Smooth muscle cell (in vitro differentiated cells): ENCODE measurements around the gene COX7A2L. TPM values are rescaled to one million over a fixed set of nuclear protein-coding genes. Genes with fewer than 3 reads are reported as not detected.

Experiments used
- DNase-seq: peaks from one replicate; lab custom pipeline; 2025; ENCODE audit not compliant: unreplicated experiment; lab: John Stamatoyannopoulos, UW
- H2AFZ ChIP-seq: fragments of 200-600 bp; sonication (generic); 2 replicates; pipeline ENCODE4 v1.6.0; 2016; ENCODE audit warnings: antibody characterized with exemption, low read depth, mild to moderate bottlenecking
- H3F3A ChIP-seq: fragments of 200-600 bp; sonication (generic); 2 replicates; pipeline ENCODE4 v1.6.0; 2017; ENCODE audit warnings: antibody characterized with exemption, low read depth
- H3K27ac ChIP-seq: fragments of 200-600 bp; sonication (generic); 2 replicates; pipeline ENCODE4 v1.5.1; 2016; ENCODE audit warnings: low read depth, mild to moderate bottlenecking
- H3K27me3 ChIP-seq: fragments of 200-600 bp; sonication (generic); 2 replicates; pipeline ENCODE4 v1.6.1; 2016; ENCODE audit warnings: low read depth, mild to moderate bottlenecking
- H3K36me3 ChIP-seq: fragments of 200-600 bp; sonication (generic); 2 replicates; pipeline ENCODE4 v1.5.1; 2016; ENCODE audit warnings: low read depth
- H3K4me1 ChIP-seq: fragments of 200-600 bp; sonication (generic); 2 replicates; pipeline ENCODE4 v1.5.1; 2016; ENCODE audit warnings: low read depth
- H3K4me2 ChIP-seq: fragments of 200-600 bp; sonication (generic); 2 replicates; pipeline ENCODE4 v1.6.0; 2016; ENCODE audit warnings: mild to moderate bottlenecking
- H3K4me3 ChIP-seq: fragments of 200-600 bp; sonication (generic); 2 replicates; pipeline ENCODE4 v1.5.1; 2016; ENCODE audit warnings: mild to moderate bottlenecking
- H3K79me2 ChIP-seq: fragments of 200-600 bp; sonication (generic); 2 replicates; pipeline ENCODE4 v1.6.0; 2016; ENCODE audit warnings: low read depth, mild to moderate bottlenecking
- H3K9ac ChIP-seq: fragments of 200-600 bp; sonication (generic); 2 replicates; pipeline ENCODE4 v1.6.0; 2016; ENCODE audit warnings: low read depth
- H3K9me3 ChIP-seq: fragments of 200-600 bp; sonication (generic); replicated peaks from 2 replicates; pipeline ENCODE4 v1.5.1; 2016; ENCODE audit warnings: low read depth
- H4K20me1 ChIP-seq: fragments of 200-600 bp; sonication (generic); 2 replicates; pipeline ENCODE4 v1.6.0; 2016; ENCODE audit warnings: low read depth
- WGBS: methylation state at CpG from one replicate; pipeline ENCODE4 v1.1.7; 2016; ENCODE audit warnings: low lambda C conversion rate; 5-methylcytosine and 5-hydroxymethylcytosine counted together
- polyA plus RNA-seq: library from polyadenylated mRNA; unstranded; fragments of >200 nt; fragmentation: Nextera tagmentation; extraction: Ambion mirVana; gene quantifications from 2 replicates; pipeline ENCODE4 v1.2.1, GENCODE V29; 2016
- total RNA-seq: library from RNA; depleted of rRNA; stranded (reverse); fragments of >200 nt; gene quantifications from 2 replicates; pipeline ENCODE4 v1.2.3, GENCODE V29; 2014
- TF ChIP-seq, protein P1 (sequence below): fragments of 200-600 bp; sonication (generic); IDR thresholded peaks from 2 replicates; pipeline ENCODE4 v1.5.1; 2017; ENCODE audit warnings: borderline replicate concordance, mild to moderate bottlenecking, antibody characterized with exemption; ENCODE audit not compliant: insufficient read depth, poor library complexity, severe bottlenecking

Gene COX7A2L
- total and polyA plus RNA-seq, 2 experiments from 2014 or later = 93.3 to 145 TPM

DNA sequence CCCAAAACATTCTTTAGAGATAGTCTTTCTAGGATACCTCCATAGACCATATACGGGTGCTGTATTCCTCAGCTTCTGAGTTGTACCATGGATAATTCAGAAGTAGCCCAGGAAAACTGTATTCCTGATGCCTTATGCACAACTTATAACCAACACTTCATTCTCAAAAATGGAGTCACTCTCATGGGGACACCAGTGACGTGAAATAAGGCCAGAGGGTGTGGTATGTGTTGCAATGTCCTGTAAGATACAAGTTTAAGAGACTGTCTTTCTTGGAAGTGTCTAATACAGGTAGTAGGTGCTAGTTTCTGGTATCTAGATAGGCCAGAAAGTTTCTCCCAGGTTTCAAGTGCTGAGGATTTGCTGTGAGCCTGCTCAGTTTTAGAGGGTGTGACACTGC, 36.1 kb downstream of the COX7A2L start:
- no peak overlapping the region for H2AFZ ChIP-seq
- TF ChIP-seq, protein P1, sequence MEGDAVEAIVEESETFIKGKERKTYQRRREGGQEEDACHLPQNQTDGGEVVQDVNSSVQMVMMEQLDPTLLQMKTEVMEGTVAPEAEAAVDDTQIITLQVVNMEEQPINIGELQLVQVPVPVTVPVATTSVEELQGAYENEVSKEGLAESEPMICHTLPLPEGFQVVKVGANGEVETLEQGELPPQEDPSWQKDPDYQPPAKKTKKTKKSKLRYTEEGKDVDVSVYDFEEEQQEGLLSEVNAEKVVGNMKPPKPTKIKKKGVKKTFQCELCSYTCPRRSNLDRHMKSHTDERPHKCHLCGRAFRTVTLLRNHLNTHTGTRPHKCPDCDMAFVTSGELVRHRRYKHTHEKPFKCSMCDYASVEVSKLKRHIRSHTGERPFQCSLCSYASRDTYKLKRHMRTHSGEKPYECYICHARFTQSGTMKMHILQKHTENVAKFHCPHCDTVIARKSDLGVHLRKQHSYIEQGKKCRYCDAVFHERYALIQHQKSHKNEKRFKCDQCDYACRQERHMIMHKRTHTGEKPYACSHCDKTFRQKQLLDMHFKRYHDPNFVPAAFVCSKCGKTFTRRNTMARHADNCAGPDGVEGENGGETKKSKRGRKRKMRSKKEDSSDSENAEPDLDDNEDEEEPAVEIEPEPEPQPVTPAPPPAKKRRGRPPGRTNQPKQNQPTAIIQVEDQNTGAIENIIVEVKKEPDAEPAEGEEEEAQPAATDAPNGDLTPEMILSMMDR = no peak
- H3K27ac ChIP-seq = no peak overlapping the region
- no peaks in the 10 kb centered on the region for H3F3A ChIP-seq
- WGBS = 93% methylated on average over 2 of the region's 2 CpGs
- no peaks in the 10 kb centered on the region for H3K4me1 ChIP-seq
- H3K36me3 ChIP-seq = no peaks in the 10 kb centered on the region
- H3K27me3 ChIP-seq = no peaks in the 10 kb centered on the region
- no peak overlapping the region for H3K4me2 ChIP-seq
- no peak for DNase-seq
- no peaks in the 10 kb centered on the region for H3K79me2 ChIP-seq
- H4K20me1 ChIP-seq = no peaks in the 10 kb centered on the region
- H3K9me3 ChIP-seq = no peaks in the 10 kb centered on the region
- H3K9ac ChIP-seq = no peak overlapping the region
- H3K4me3 ChIP-seq = no peak overlapping the region

DNA sequence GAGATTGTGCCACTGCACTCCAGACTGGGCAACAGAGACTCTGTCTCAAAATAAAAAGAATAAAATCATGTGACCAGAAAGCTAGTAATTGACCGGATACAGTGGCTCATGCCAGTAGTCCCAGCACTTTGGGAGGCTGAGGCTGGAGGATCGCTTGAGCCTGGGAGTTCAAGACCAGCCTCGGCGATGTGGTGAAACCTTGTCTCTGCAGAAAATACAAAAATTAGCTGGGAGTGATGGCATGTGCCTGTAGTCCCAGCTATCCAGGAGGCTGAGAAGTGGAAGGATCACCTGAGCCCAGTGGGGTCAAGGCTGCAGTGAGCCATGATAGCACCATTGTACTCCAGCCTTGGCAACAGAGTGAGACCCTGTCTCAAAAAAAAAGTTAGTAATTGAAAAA, 36.8 kb downstream of the COX7A2L start:
- no peaks in the 10 kb centered on the region for H3K79me2 ChIP-seq
- H3K36me3 ChIP-seq = no peaks in the 10 kb centered on the region
- H3K4me2 ChIP-seq = no peak overlapping the region
- H3K27me3 ChIP-seq = no peaks in the 10 kb centered on the region
- no peaks in the 10 kb centered on the region for H3K9me3 ChIP-seq
- H3K4me3 ChIP-seq = no peak overlapping the region
- 98% methylated on average over 4 of the region's 4 CpGs for WGBS
- H4K20me1 ChIP-seq = no peaks in the 10 kb centered on the region
- H3F3A ChIP-seq = no peaks in the 10 kb centered on the region
- H3K4me1 ChIP-seq = no peaks in the 10 kb centered on the region
- TF ChIP-seq, protein P1 = no peak
- H2AFZ ChIP-seq = no peak overlapping the region
- H3K9ac ChIP-seq = no peak overlapping the region
- DNase-seq = no peak
- H3K27ac ChIP-seq = no peak overlapping the region

DNA sequence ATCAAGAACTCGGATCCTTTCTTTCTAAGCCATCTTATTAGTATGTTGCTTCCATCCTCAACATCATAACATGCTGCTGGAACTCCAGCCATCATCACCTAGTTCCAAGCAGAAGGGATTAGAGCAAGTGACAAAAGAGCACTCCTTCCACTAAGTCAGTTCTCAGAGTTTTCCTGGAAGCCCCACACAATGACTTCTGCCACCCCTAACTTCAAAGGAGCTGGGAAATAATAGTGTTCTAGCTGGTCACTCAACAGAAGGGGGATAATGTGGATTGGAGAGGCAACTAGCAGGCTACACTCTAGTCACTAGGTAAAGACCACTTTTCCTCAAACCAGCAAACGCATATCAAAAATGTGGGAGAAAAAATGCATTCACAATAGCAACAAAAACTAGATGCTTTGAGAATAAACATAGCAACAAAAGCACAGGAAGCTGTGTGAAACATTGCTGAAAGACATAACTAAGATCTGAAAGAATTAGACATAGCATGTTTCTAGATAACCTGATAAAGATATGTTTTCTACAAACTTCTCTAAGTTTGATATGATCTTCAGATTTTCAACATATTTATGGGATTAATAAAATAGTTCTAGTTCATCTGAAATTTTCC, 39.5 kb downstream of the COX7A2L start:
- peaks cover 2% of the 10 kb centered on the region for H3K36me3 ChIP-seq
- H3F3A ChIP-seq = no peaks in the 10 kb centered on the region
- no peak overlapping the region for H3K9ac ChIP-seq
- H3K79me2 ChIP-seq = no peaks in the 10 kb centered on the region
- no peaks in the 10 kb centered on the region for H3K9me3 ChIP-seq
- H3K4me3 ChIP-seq = no peak overlapping the region
- H2AFZ ChIP-seq = no peak overlapping the region
- no peak overlapping the region for H3K27ac ChIP-seq
- no peaks in the 10 kb centered on the region for H3K27me3 ChIP-seq
- DNase-seq = no peak
- no peaks in the 10 kb centered on the region for H4K20me1 ChIP-seq
- TF ChIP-seq, protein P1 = no peak
- 70% methylated on average over 2 of the region's 2 CpGs for WGBS
- no peak overlapping the region for H3K4me2 ChIP-seq
- no peaks in the 10 kb centered on the region for H3K4me1 ChIP-seq

DNA sequence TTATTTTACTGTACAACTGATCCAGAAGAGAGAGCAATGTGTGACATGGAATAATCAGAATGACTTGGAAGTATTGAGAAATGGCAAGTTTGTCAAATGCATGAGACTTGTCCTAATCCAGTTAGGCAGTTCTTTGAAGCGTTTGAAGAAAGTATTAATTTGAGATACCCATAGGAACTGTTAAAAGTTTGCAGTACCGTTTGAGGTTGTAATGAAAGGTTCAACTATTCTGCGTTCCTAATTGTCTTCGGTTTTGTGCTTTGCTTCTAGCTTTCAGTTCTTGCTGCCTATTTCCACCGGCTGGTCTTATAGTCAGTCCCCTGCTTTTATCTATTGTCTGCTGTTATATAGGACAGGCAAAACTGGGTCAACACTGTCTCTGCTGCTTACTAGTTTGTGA, 41.8 kb downstream of the COX7A2L start:
- WGBS = 95% methylated on average over 5 of the region's 5 CpGs
- Histone ChIP-seq H4K20me1 (no peaks in the 10 kb centered on the region), H3K79me2 (no peaks in the 10 kb centered on the region)

More for the DNA sequence above, 41.8 kb downstream of the COX7A2L start:
- Histone ChIP-seq H3K9ac (no peak overlapping the region), H3F3A (no peaks in the 10 kb centered on the region), H3K4me3 (no peak overlapping the region), H3K27ac (no peak overlapping the region), H3K36me3 (peaks cover 9% of the 10 kb centered on the region), H3K4me2 (no peak overlapping the region), H3K27me3 (no peaks in the 10 kb centered on the region), H2AFZ (no peak overlapping the region), H3K9me3 (no peaks in the 10 kb centered on the region), H3K4me1 (no peaks in the 10 kb centered on the region)
- DNase-seq = no peak
- TF ChIP-seq, protein P1 = no peak
